ENCODE measurements around the gene TLR3.

TLR3 gene

GRCh38 chr4:186137196-186137794 is 68.3 kb downstream of the TLR3 start:
- TF ChIP-seq CTCF (IDR thresholded peaks at IDR 0.05) = peak; percentile 77

Data from LNCAP (cell line).